ENCODE data around the gene ANKRD11. TPM values are rescaled to one million over a fixed set of nuclear protein-coding genes. Genes with fewer than 3 reads are reported as not detected.

The ANKRD11 gene
- total RNA-seq, 4 donors from 2014 or later, result 67.0 to 107 (median 88.9) TPM

GRCh38 chr16:89242795-89243200, 247.6 kb downstream of the ANKRD11 start:
- Histone ChIP-seq H3K4me3 (no peak overlapping the region), H3K27ac (no peak overlapping the region), H3K9me3 (no peaks in the 10 kb centered on the region), H3K4me1 (peaks cover 0 to 29% (median 10%) of the 10 kb centered on the region in 3 donors), H3K36me3 (no peaks in the 10 kb centered on the region), H3K27me3 (no peaks in the 10 kb centered on the region)
- WGBS, 2 donors (ENCODE audit: low coverage in 1 of 2), result 26% methylated on average over 3 of the region's 12 CpGs; no CpG with 5 or more reads in 1 of the 2 donors
- no peak for ATAC-seq
- no peak for TF ChIP-seq EP300 (IDR thresholded peaks at IDR 0.05)
- TF ChIP-seq, protein P1, sequence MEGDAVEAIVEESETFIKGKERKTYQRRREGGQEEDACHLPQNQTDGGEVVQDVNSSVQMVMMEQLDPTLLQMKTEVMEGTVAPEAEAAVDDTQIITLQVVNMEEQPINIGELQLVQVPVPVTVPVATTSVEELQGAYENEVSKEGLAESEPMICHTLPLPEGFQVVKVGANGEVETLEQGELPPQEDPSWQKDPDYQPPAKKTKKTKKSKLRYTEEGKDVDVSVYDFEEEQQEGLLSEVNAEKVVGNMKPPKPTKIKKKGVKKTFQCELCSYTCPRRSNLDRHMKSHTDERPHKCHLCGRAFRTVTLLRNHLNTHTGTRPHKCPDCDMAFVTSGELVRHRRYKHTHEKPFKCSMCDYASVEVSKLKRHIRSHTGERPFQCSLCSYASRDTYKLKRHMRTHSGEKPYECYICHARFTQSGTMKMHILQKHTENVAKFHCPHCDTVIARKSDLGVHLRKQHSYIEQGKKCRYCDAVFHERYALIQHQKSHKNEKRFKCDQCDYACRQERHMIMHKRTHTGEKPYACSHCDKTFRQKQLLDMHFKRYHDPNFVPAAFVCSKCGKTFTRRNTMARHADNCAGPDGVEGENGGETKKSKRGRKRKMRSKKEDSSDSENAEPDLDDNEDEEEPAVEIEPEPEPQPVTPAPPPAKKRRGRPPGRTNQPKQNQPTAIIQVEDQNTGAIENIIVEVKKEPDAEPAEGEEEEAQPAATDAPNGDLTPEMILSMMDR (IDR thresholded peaks at IDR 0.05), result no peak
- TF ChIP-seq POLR2AphosphoS5 (IDR thresholded peaks at IDR 0.05), result no peak
- no peak for TF ChIP-seq POLR2A (IDR thresholded peaks at IDR 0.05)

- Histone ChIP-seq H3K27me3 (no peaks in the 10 kb centered on the region), H3K27ac (peak overlapping the region; percentile 80 to 100 (median 94)), H3K4me1 (peaks cover 0 to 19% (median 4%) of the 10 kb centered on the region in 3 donors), H3K9me3 (no peaks in the 10 kb centered on the region), H3K4me3 (peak overlapping the region; percentile 55 to 72), H3K36me3 (no peaks in the 10 kb centered on the region)
- peak; percentile 84 for ATAC-seq
- 2% methylated on average over 6 to 8 of the region's 39 CpGs for WGBS, 2 donors (ENCODE audit: low coverage in 1 of 2)
- TF ChIP-seq, protein P1 (IDR thresholded peaks at IDR 0.05), result no peak
- TF ChIP-seq POLR2AphosphoS5 (IDR thresholded peaks at IDR 0.05), result peak; percentile 86
- peak; percentile 77 to 86 for TF ChIP-seq POLR2A (IDR thresholded peaks at IDR 0.05)
Observed at GRCh38 chr16:89241187-89242007, 249.0 kb downstream of the ANKRD11 start.

DNA sequence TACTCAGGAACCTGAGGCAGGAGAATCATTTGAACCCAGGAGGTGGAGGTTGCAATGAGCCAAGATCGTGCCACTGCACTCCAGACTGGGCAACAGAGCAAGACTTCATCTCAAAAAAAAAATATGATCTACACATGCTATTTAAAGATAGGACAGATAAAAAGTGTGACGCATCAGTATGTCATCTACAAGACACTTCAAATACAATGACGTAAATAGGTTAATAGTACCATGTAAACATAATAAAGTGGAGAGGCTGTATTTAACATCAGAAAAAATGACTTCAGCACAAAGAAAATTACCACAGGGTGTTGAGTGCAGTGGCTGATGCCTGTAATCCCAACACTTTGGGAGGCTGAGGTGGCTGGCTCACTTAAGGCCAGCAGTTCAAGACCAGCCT, 252.6 kb downstream of the ANKRD11 start:
- no peaks in the 10 kb centered on the region for H3K9me3 ChIP-seq
- no peak for TF ChIP-seq POLR2A (IDR thresholded peaks at IDR 0.05)
- no peak for TF ChIP-seq EP300 (IDR thresholded peaks at IDR 0.05)
- TF ChIP-seq POLR2AphosphoS5 (IDR thresholded peaks at IDR 0.05), result no peak
- TF ChIP-seq, protein P1 (IDR thresholded peaks at IDR 0.05), result no peak
- peaks cover 0 to 18% (median 4%) of the 10 kb centered on the region in 3 donors for H3K4me1 ChIP-seq
- no peaks in the 10 kb centered on the region for H3K27me3 ChIP-seq
- no peak overlapping the region for H3K27ac ChIP-seq
- WGBS, 2 donors (ENCODE audit: low coverage in 1 of 2), result 90 to 93% methylated on average over 3 of the region's 3 CpGs
- no peak overlapping the region for H3K4me3 ChIP-seq
- no peak for ATAC-seq
- peaks cover 0 to 21% of the 10 kb centered on the region in 2 donors for H3K36me3 ChIP-seq

DNA sequence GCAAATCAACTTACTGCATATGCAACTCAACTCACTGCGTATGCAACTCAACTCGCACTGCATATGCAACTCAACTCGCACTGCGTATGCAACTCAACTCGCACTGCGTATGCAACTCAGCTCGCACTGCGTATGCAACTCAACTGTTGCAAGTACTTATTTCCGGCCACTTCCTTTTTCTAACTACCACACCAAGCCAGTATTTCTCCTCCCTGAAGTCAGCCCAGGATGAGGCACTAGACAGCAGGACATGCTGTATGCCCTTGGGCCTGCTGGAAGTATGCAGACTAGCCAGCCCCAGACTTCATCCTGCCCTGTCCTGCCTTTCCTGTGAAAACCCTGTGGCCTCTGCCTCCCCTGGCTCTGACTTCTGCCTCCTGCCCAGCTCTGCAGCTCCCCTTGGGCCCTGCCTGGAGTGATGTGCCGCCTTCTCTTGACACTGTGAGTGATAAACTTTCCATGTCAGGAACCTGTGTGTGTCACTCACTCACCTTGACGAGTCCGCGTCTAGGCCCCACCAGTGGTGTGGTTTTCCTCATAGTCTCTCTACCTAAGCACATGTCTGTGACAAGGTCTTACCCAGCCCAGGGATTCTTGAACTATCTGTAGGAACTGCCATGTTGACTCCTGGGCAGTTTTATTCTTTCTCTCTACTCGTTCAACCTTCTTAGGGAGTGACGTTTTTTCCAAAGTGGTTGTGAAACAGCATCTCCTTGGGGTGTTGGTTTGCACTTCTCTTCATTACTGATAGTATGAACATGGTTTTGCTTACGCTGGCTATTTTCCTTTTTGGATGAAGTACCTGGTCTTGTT, 256.5 kb downstream of the ANKRD11 start:
- Histone ChIP-seq H3K4me3 (no peak overlapping the region), H3K36me3 (peaks cover 0 to 59% of the 10 kb centered on the region in 2 donors), H3K27ac (no peak overlapping the region), H3K9me3 (no peaks in the 10 kb centered on the region), H3K4me1 (no peaks in the 10 kb centered on the region), H3K27me3 (no peaks in the 10 kb centered on the region)
- TF ChIP-seq, protein P1 (IDR thresholded peaks at IDR 0.05), result no peak
- TF ChIP-seq POLR2A (IDR thresholded peaks at IDR 0.05) (no peak), EP300 (IDR thresholded peaks at IDR 0.05) (no peak), POLR2AphosphoS5 (IDR thresholded peaks at IDR 0.05) (no peak)
- ATAC-seq, result no peak
- WGBS, 2 donors (ENCODE audit: low coverage in 1 of 2), result 93 to 95% methylated on average over 10 to 16 of the region's 16 CpGs
